NCI-H1436 treated with DMSO at 0.1 percent for 48 hours (cell line): ENCODE data around the gene KCNIP3.
"Not testable (repeated sequence)": the region's sequence is repeated elsewhere in the genome, so short reads cannot be mapped to it uniquely, and the experiment has no call there.

ENCODE experiments used
- DNase-seq: peaks from one replicate; lab custom pipeline; 2025; lab: John Stamatoyannopoulos, UW

Gene KCNIP3

GRCh38 chr2:95372216-95372829 lies 75.2 kb downstream of the KCNIP3 start:
- DNase-seq = no peak

- no peak for DNase-seq
Measured at GRCh38 chr2:95372845-95373244, 75.7 kb downstream of the KCNIP3 start.

GRCh38 chr2:95374029-95374428 lies 76.9 kb downstream of the KCNIP3 start:
- no peak for DNase-seq

- DNase-seq = no peak
Measured at GRCh38 chr2:95374451-95374920, 77.3 kb downstream of the KCNIP3 start.

GRCh38 chr2:95374921-95375471 lies 77.8 kb downstream of the KCNIP3 start:
- DNase-seq = no peak

GRCh38 chr2:95375532-95376150 lies 78.5 kb downstream of the KCNIP3 start:
- no peak for DNase-seq

- DNase-seq = no peak
Measured at GRCh38 chr2:95376311-95377215, 79.4 kb downstream of the KCNIP3 start.

- no peak for DNase-seq
Measured at GRCh38 chr2:95377216-95378123, 80.3 kb downstream of the KCNIP3 start.

- DNase-seq = not testable (repeated sequence)
Measured at GRCh38 chr2:95378281-95378680, 81.1 kb downstream of the KCNIP3 start.

GRCh38 chr2:95379371-95379831 lies 82.3 kb downstream of the KCNIP3 start:
- no peak for DNase-seq

GRCh38 chr2:95380280-95380679 lies 83.1 kb downstream of the KCNIP3 start:
- no peak for DNase-seq

- DNase-seq = no peak
Measured at GRCh38 chr2:95380731-95381130, 83.6 kb downstream of the KCNIP3 start.

- no peak for DNase-seq
Measured at GRCh38 chr2:95381212-95382191, 84.4 kb downstream of the KCNIP3 start.

GRCh38 chr2:95382192-95382591 lies 85.0 kb downstream of the KCNIP3 start:
- DNase-seq = no peak

GRCh38 chr2:95382686-95383634 lies 85.8 kb downstream of the KCNIP3 start:
- DNase-seq = no peak

GRCh38 chr2:95383635-95384027 lies 86.5 kb downstream of the KCNIP3 start:
- no peak for DNase-seq

- no peak for DNase-seq
Measured at GRCh38 chr2:95384854-95385569, 87.9 kb downstream of the KCNIP3 start.

GRCh38 chr2:95385570-95385984 lies 88.4 kb downstream of the KCNIP3 start:
- DNase-seq = no peak
